GM21529 (cell line): ENCODE results near the gene MLLT10.

ENCODE experiments used
- ATAC-seq: cut with Tn5 transposase; IDR thresholded peaks from one replicate; pipeline ENCODE4 v1.9.1; 2021; ENCODE audit not compliant: unreplicated experiment

The MLLT10 gene

GRCh38 chr10:21759232-21759631 is 225.2 kb downstream of the MLLT10 start:
- no peak for ATAC-seq

GRCh38 chr10:21760332-21760731 is 226.3 kb downstream of the MLLT10 start:
- ATAC-seq: no peak

GRCh38 chr10:21764466-21765189 is 230.6 kb downstream of the MLLT10 start:
- ATAC-seq: no peak

GRCh38 chr10:21769041-21769440 is 235.0 kb downstream of the MLLT10 start:
- no peak for ATAC-seq

- ATAC-seq: no peak
Observed at GRCh38 chr10:21771219-21771618, 237.2 kb downstream of the MLLT10 start.

GRCh38 chr10:21776883-21777282 is 242.9 kb downstream of the MLLT10 start:
- no peak for ATAC-seq

GRCh38 chr10:21791276-21791675 is 257.2 kb downstream of the MLLT10 start:
- ATAC-seq: no peak
